Fibroblast of skin of back (primary cell): ENCODE measurements around the gene PAQR7.

Experiments
- DNase-seq: peaks from one replicate; pipeline ENCODE4 v3.0.0-alpha.2; 2013

Gene PAQR7

GRCh38 chr1:25902462-25902861 lies 27.0 kb upstream of the PAQR7 start:
- no peak for DNase-seq

GRCh38 chr1:25900219-25900618 lies 24.7 kb upstream of the PAQR7 start:
- no peak for DNase-seq

DNA sequence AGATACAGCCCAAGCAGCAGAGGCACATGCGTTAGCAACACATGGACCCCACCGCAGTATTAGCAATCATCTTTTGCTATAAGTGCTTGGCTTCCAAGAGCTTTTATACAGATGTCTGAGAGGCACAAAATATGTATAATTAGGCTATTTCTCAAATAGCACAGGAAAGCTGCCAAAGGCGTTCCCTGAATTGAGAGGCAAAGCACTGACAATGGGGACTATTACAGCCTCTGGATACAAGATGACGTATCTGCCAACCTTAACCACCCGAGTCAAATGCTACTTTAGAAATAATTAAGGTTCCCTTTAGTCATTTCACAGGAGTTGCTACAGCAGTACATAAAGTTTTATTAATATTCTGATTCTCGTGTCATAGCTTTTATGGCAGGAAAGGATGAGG lies 24.3 kb upstream of the PAQR7 start:
- DNase-seq, result no peak

GRCh38 chr1:25898223-25899015 lies 22.9 kb upstream of the PAQR7 start:
- no peak for DNase-seq

GRCh38 chr1:25897754-25898153 lies 22.2 kb upstream of the PAQR7 start:
- no peak for DNase-seq

DNA sequence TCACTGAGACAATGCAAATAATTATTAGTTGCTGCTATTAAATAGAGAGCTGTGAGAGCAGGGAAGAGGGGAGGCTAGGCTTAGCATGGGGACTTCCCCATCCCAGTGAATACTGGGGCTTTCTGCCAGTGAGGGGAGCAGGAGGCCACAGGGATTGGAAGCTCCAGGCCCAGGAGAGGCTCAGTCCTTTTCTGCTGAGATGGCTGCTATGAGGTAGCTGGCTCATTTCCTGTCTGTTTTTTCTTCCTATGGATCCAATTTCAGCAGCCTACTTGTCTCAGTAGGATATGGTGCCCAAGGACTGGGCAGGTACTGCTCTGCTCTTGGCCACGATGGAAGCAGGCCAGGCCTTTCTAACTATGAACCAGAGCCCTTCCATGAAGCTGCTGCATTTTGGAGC lies 20.8 kb upstream of the PAQR7 start:
- DNase-seq, result peak; percentile 58

GRCh38 chr1:25895365-25895990 lies 20.0 kb upstream of the PAQR7 start:
- peak; percentile 89 for DNase-seq

DNA sequence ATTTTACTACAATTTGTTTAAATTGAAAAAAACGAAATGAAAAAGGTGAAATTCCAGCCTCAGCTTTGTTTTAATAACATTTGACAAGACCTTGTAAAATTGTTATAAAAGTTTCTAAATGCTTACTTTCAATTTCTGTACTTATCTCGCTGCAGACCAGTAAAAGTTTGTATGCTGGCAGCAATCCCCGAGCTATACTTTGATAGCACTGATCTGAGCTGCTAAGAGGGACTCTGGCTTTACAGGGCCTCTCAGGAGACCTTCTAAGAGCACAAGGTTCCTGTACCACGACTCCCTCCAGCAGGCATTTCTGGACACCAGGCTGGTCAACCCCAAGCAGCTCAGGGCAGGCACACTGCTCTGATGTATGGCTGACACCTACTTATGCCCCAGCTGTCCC lies 17.6 kb upstream of the PAQR7 start:
- no peak for DNase-seq

DNA sequence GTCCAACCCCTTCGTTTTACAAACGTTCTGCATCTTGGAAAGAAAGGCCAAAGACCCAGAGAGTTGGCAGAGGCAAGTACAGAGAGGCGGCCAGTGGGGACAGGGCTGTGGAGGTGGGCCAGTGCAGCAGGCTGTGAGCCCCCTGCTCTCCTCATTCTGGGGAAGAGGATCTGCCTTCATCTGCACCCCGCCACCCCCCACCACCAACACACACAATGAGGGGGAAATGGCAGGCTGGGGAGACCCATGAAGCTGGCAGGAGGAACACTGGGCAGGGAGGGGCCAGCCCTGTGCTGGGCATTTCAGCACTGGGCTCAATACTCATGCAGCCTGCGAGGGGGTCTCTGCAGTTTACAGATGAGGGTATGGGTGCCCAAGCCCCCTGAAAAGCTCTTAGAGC lies 16.1 kb upstream of the PAQR7 start:
- DNase-seq, result no peak

DNA sequence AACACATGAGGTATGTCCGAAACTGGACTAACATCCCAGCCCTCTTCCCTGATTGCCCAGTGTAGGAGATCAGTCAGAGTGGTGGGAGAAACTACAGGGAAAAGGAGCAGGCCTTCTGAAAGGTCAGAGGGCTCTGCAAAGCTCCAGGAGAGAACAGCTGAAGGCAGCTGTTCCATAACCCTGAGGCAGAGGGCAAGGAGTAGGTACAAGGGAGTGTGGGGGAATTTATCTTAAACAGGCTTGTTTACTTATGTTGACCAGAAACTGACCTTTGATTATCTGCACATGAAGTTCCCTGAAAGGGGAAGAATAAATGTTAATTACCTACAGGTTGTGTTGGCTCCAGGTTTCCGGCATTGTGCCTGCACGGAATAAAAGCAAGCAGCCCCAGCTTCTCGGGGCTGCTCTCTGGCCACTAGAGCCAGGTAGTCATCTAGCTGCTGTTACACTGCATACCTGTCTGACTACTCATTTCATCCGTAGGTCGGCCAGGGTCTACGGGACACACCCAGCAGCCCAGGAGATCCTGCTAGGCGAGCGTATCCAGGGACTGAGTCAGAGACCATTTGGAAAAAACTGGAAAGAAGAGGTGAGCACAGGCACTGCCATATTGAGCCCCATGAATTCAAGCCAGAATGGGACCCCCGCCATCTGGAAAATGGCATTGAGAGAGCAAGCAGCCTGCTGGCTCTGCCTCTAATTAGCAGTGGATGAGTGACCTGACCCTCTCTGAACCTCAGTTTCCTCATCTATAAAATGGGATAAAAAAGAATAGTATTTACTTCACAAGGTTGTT lies 14.9 kb upstream of the PAQR7 start:
- DNase-seq, result peak; percentile 40

GRCh38 chr1:25889470-25889869 lies 14.0 kb upstream of the PAQR7 start:
- DNase-seq, result peak; percentile 11

- DNase-seq, result no peak
These were observed 13.0 kb upstream of the PAQR7 start for GRCh38 chr1:25888426-25888987.

DNA sequence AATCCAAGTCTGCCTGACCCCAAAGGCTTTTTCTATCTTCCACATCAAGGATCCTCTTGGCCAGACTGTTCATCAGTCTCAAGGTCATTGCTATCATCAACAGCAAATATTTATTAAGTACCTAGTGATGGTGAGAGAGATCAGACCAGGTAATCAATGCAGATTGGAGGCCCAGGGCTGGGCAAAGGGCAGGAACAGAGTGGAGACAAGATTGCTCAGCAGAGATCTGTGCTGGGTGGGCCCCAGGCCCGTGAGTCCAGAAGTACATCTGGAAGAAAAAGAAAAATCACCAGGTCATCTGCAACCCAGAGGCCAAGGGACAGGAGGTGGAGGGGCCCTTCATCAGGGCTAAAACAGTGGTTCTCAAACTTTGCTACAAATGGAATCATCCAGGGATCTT lies 10.1 kb upstream of the PAQR7 start:
- DNase-seq, result no peak

DNA sequence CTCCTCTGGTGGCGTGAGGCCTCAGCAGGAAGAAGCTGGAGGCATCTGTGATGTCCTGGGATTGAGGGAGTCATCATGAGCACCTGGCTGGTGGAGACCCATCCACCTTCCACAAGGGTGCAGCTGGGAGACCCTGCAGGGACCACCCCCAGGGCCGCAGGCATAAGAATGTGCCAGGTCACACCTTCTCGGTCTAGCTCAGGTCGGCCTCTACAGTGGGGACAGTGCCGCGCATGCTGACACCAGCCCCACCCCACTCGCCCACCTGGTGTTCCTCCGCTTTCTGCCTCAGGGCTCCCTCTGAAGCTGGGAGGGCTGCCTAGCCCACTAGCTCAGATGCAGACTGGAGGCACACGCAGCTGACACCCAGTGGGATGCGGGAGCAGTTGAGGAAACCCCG lies 5.8 kb upstream of the PAQR7 start:
- no peak for DNase-seq

DNA sequence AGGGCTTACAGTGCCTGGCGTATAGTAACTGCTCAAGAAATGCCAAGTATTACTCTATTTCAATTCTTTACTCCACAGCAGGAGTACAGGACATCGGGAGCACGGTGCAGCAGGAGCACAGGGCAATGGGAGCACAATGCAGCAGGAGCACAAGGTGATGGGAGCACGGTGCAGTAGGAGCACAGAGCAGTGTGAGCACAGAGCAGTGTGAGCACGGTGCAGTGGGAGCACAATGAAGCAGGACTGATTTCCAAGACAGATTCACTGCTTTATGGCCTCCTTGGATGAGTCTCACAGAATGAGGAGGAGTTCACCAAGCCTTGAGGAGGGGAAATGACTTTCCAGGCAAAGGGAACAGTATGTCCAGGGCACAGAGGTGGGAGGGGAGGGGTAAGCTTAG lies 5.0 kb upstream of the PAQR7 start:
- no peak for DNase-seq

DNA sequence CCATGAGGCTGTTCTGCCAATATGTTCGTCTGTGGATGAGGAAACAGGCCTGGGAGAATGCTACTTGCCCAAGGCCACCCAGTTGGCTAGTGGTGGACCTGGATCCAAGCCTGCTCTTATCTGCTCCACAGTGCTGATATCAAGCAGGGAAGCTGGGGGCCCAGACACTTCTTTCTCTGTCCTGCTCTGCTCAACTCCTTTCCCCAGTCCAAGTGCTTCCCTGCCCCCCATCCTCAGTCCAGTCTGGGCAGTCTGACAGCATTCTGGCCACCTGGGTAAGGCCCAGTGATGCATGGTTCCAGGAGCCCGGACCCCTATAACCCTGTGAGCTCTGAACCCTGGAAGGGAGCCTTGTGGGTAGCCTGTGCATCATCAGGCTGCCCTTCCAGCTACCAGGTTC lies 4.2 kb upstream of the PAQR7 start:
- DNase-seq, result no peak

GRCh38 chr1:25878690-25879089 lies 3.2 kb upstream of the PAQR7 start:
- DNase-seq, result no peak

DNA sequence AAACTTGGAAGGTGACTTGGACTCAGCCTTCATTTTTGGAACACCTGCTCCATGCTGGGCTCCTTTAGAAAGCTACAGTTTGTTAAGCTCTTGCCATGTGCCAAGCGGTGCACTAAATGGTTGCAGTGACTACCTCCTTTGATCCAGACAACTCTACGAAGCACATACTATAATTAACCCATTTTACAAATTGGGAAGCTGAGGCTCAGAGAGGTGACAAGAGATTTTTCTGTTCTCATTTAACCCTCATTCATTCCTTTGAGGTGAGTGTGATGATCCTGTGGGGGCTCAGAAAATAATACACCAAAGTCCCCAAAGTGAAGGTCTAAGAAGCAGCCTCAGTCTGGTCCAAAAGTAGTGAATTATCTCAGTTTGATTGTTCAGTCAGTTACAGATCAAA lies 1.6 kb upstream of the PAQR7 start:
- DNase-seq, result no peak

DNA sequence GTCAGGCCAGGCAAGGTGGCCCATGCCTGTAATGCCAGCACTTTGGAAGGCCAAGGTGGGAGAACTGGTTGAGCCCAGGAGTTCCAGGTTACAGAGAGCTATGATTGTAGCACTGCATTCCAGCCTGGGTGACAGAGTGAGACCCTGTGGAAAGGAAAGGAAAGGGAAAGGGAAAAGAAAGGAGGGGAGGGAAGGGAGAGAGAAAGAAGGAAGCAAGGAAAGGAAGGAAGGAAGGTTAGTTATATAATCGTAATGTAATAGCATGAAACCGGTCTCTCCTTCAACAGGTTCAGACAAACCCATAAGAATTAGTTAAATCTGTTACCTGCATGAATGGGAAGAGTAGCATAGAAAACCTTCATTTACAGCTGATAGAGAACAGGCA lies 1.2 kb upstream of the PAQR7 start:
- DNase-seq, result no peak

DNA sequence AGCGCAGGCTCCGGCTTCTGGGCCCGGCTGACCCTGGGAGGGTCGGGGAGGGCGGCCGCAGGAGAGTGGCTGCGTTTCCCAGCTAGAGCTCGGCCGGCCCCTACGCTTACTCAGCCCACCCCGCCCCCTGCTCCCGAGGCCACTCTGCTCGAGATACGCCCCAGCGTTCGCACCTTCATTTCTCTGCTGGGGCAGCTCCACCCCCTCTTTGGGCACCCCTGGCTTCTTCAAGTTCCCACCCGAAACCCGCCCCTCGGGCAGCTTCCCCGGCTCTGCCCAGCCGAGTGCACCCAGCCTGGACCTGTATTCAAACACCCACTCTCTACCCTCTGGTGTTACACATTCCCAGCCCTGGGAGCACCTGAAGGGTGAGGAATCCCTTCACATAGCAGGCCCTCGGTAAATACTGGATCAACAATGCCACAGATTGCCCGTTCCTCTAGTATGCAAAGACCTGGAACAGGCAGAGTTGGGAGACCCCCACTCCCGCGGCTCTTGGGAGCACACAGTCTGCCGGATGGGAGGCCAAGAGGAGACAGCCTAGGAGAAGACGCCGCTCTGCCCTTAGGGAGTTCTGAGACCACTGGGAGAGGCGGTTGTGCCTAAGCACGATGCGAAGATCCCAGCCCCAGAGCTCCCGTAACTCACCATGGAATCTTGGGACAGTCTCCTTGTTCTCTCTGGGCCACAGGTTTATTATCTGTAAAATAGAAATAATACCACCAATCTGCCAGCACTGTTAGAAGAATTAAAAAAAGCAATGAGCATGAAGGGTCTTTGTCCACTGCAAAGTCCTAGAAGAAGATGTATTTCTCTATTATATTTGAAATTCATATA lies 566 bp upstream of the PAQR7 start:
- DNase-seq, result no peak

- no peak for DNase-seq
These were observed 814 bp downstream of the PAQR7 start for GRCh38 chr1:25874635-25875153.

DNA sequence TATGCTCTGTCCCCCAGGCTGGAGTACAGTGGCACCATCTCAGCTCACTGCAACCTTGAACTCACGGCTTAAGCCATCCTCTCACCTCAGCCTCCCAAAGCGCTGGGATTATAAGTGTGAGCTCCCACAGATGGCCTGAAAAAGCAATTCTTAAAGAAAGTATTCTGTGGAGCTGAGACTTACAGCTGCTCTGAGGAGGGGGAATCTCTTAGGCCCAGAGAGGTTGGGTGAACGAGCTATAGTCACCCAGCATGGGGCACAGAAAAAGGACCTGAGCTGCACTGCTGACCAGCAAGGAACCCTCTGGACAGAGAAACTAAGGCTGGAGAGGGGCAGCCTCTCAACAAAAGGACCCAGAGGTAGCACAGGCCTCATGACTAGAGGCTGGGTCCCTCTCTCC lies 1.3 kb downstream of the PAQR7 start:
- DNase-seq, result no peak
